ENCODE data around the gene TBX19. TPM values are rescaled to one million over a fixed set of nuclear protein-coding genes. Genes with fewer than 3 reads are reported as not detected.

TBX19 gene
- total RNA-seq, 1 donor from 2014 or later: 3.9 TPM

DNA sequence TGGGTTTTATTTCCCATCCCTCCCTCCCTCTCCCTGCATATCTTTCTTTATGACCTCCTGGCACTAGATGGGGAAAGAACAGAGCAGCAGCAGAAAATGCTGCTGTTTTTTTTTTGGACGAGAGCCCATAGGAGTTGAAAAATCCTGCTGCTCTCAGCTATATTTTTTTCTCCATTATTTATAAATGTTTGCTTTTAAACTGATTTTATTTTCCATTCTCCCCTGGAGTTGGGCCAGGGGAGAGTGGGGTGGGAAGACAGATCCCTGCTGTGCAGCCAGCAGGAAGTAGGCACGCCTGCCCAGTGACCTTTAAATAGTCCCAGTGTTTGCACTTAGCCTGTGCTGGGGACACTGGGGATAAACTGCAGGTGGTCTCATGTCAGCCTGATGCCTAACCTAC, 37.5 kb upstream of the TBX19 start:
- no peak for TF ChIP-seq POLR2AphosphoS5 (IDR thresholded peaks at IDR 0.05; ENCODE audit: insufficient read depth in 1 of 2, low read depth in 1 of 2)
- TF ChIP-seq, protein P1, sequence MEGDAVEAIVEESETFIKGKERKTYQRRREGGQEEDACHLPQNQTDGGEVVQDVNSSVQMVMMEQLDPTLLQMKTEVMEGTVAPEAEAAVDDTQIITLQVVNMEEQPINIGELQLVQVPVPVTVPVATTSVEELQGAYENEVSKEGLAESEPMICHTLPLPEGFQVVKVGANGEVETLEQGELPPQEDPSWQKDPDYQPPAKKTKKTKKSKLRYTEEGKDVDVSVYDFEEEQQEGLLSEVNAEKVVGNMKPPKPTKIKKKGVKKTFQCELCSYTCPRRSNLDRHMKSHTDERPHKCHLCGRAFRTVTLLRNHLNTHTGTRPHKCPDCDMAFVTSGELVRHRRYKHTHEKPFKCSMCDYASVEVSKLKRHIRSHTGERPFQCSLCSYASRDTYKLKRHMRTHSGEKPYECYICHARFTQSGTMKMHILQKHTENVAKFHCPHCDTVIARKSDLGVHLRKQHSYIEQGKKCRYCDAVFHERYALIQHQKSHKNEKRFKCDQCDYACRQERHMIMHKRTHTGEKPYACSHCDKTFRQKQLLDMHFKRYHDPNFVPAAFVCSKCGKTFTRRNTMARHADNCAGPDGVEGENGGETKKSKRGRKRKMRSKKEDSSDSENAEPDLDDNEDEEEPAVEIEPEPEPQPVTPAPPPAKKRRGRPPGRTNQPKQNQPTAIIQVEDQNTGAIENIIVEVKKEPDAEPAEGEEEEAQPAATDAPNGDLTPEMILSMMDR (IDR thresholded peaks at IDR 0.05): no peak
- no peak for TF ChIP-seq POLR2A (IDR thresholded peaks at IDR 0.05)
- intact Hi-C loops (cut with DNase I): no loop called here
- peak overlapping the region; percentile 63 for H3K27ac ChIP-seq
- peaks cover 3 to 41% of the 10 kb centered on the region in 2 donors for H3K36me3 ChIP-seq
- H3K4me3 ChIP-seq: no peak overlapping the region
- H3K9me3 ChIP-seq: no peaks in the 10 kb centered on the region
- H3K27me3 ChIP-seq: no peaks in the 10 kb centered on the region
- no peak for DNase-seq (ENCODE audit: extremely low spot score in 2 of 2)
- peaks cover 31% of the 10 kb centered on the region for H3K4me1 ChIP-seq

DNA sequence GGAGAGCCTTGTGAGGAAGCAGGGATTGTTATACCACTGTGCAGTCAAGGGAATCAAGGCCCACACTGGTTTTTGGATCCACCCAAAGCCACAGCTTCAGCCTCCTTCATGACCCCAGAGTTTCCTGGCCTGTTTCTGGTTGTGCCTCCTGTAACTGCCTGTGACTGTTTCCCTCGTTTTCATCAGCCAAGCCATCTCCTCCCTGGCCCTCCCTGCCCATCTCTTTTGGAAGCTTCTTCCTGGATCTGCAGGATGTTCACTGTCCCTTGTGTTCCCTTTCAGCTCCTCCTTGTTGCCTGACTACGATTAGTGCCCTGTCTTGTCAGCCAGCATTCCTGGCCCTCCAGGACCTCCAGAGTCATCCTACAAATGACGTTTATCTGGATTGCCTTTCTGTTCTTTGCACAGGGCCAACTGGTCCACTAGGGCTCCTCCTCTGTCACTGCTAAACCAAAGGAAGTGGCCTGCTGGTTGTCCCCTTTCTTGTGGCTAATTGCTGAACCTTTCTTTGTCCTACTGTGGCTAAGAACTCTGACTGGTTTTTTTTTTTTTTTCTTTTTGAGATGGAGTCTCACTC, 37.0 kb upstream of the TBX19 start:
- intact Hi-C loops (cut with DNase I): no loop called here
- H3K36me3 ChIP-seq: peaks cover 3 to 39% of the 10 kb centered on the region in 2 donors
- no peaks in the 10 kb centered on the region for H3K9me3 ChIP-seq
- TF ChIP-seq, protein P1 (IDR thresholded peaks at IDR 0.05): no peak
- no peak for TF ChIP-seq POLR2AphosphoS5 (IDR thresholded peaks at IDR 0.05; ENCODE audit: insufficient read depth in 1 of 2, low read depth in 1 of 2)
- TF ChIP-seq POLR2A (IDR thresholded peaks at IDR 0.05): no peak
- DNase-seq (ENCODE audit: extremely low spot score in 2 of 2): no peak
- peaks cover 31% of the 10 kb centered on the region for H3K4me1 ChIP-seq
- peak overlapping the region; percentile 63 for H3K27ac ChIP-seq
- H3K27me3 ChIP-seq: no peaks in the 10 kb centered on the region
- H3K4me3 ChIP-seq: no peak overlapping the region

DNA sequence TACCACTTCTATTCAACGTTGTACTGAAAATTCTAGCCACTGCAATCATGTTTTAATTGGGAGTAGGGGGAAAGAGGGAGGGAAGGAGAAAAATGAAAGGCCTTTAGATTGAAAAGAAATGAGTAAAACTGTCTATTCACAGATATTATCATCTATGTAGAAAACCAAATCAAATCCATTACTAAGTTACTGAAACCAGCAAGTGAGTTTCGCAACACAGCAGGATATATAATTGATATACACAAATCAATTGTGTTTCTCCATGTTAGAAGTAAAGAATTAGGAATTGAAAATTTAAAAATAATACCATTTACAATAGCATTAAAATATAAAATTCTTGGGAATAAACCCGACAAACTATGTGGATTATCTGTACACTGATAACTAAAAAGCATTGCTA, 35.6 kb upstream of the TBX19 start:
- H3K36me3 ChIP-seq: peaks cover 3 to 47% of the 10 kb centered on the region in 2 donors
- no peak overlapping the region for H3K4me3 ChIP-seq
- TF ChIP-seq POLR2AphosphoS5 (IDR thresholded peaks at IDR 0.05; ENCODE audit: insufficient read depth in 1 of 2, low read depth in 1 of 2) (no peak), POLR2A (IDR thresholded peaks at IDR 0.05) (no peak)
- TF ChIP-seq, protein P1 (IDR thresholded peaks at IDR 0.05): no peak
- no peaks in the 10 kb centered on the region for H3K27me3 ChIP-seq
- H3K4me1 ChIP-seq: peaks cover 39% of the 10 kb centered on the region
- no peaks in the 10 kb centered on the region for H3K9me3 ChIP-seq
- intact Hi-C loops (cut with DNase I): no loop called here
- no peak overlapping the region for H3K27ac ChIP-seq
- no peak for DNase-seq (ENCODE audit: extremely low spot score in 2 of 2)

GRCh38 chr1:168246506-168246905, 34.2 kb upstream of the TBX19 start:
- Histone ChIP-seq H3K27ac (no peak overlapping the region), H3K27me3 (no peaks in the 10 kb centered on the region), H3K36me3 (peaks cover 3 to 54% of the 10 kb centered on the region in 2 donors), H3K4me1 (peaks cover 39% of the 10 kb centered on the region), H3K9me3 (no peaks in the 10 kb centered on the region), H3K4me3 (no peak overlapping the region)
- DNase-seq (ENCODE audit: extremely low spot score in 2 of 2): no peak
- no peak for TF ChIP-seq POLR2A (IDR thresholded peaks at IDR 0.05)
- no peak for TF ChIP-seq POLR2AphosphoS5 (IDR thresholded peaks at IDR 0.05; ENCODE audit: insufficient read depth in 1 of 2, low read depth in 1 of 2)
- TF ChIP-seq, protein P1 (IDR thresholded peaks at IDR 0.05): no peak
- intact Hi-C loops (cut with DNase I): no loop called here

GRCh38 chr1:168252204-168252733, 28.4 kb upstream of the TBX19 start:
- H3K4me3 ChIP-seq: no peak overlapping the region
- TF ChIP-seq, protein P1 (IDR thresholded peaks at IDR 0.05): no peak
- no peaks in the 10 kb centered on the region for H3K27me3 ChIP-seq
- H3K27ac ChIP-seq: no peak overlapping the region
- no peak for DNase-seq (ENCODE audit: extremely low spot score in 2 of 2)
- peaks cover 8% of the 10 kb centered on the region for H3K4me1 ChIP-seq
- H3K9me3 ChIP-seq: peaks cover 4% of the 10 kb centered on the region
- peaks cover 0 to 31% of the 10 kb centered on the region in 2 donors for H3K36me3 ChIP-seq
- intact Hi-C loops (cut with DNase I): no loop called here

All from vagina (tissue), 2 donors.